A673 (cell line): ENCODE measurements around the gene GRIN3A. TPM values are rescaled to one million over a fixed set of nuclear protein-coding genes. Genes with fewer than 3 reads are reported as not detected.

Experiments used
- BruUV-seq: library from RNA; stranded (reverse); fragments of 400-500 nt; replicated peaks from 2 replicates; lab custom pipeline; 2021; lab: Mats Ljungman, UMichigan
- CTCF ChIA-PET: fragments of 300-600 bp; sonication (Branson Sonifier 250); formaldehyde crosslinking; loops from one replicate; lab custom pipeline; 2022; ENCODE audit warnings: antibody characterized with exemption; lab: Charles Lee
- POLR2A ChIA-PET: fragments of 300-600 bp; sonication (Branson Sonifier 250); formaldehyde crosslinking; loops from one replicate; lab custom pipeline; 2022; ENCODE audit warnings: antibody characterized with exemption; ENCODE audit not compliant: low non-redundant PET; lab: Charles Lee
- DNase-seq: peaks from one replicate; pipeline ENCODE4 v3.0.0-alpha.2; 2015; ENCODE audit warnings: low spot score
- H3K27ac ChIP-seq: fragments of 200-600 bp; sonication (generic); 2 replicates; pipeline ENCODE4 v1.5.1; 2016; ENCODE audit warnings: mixed run types, low read depth, mild to moderate bottlenecking, mixed read lengths, antibody characterized with exemption, low read length; ENCODE audit not compliant: poor library complexity, severe bottlenecking
- H3K27me3 ChIP-seq: fragments of 200-600 bp; sonication (generic); replicated peaks from 2 replicates; pipeline ENCODE4 v1.6.1; 2017; ENCODE audit warnings: mixed run types, low read depth, mild to moderate bottlenecking, mixed read lengths, antibody characterized with exemption, low read length; ENCODE audit not compliant: insufficient read depth, poor library complexity
- H3K36me3 ChIP-seq: fragments of 200-600 bp; sonication (generic); 2 replicates; pipeline ENCODE4 v1.6.1; 2016; ENCODE audit warnings: mixed run types, mild to moderate bottlenecking, mixed read lengths, antibody characterized with exemption, low read length; ENCODE audit not compliant: insufficient read depth, poor library complexity, severe bottlenecking
- H3K4me1 ChIP-seq: fragments of 200-600 bp; sonication (generic); 2 replicates; pipeline ENCODE4 v1.6.1; 2017; ENCODE audit warnings: mixed run types, mild to moderate bottlenecking, mixed read lengths, antibody characterized with exemption, low read length; ENCODE audit not compliant: insufficient read depth, poor library complexity, severe bottlenecking
- H3K4me3 ChIP-seq: fragments of 200-600 bp; sonication (generic); 2 replicates; pipeline ENCODE4 v1.5.1; 2016; ENCODE audit warnings: low read depth, mixed run types, mild to moderate bottlenecking, mixed read lengths, low read length; ENCODE audit not compliant: poor library complexity, severe bottlenecking
- H3K9me3 ChIP-seq: fragments of 200-600 bp; sonication (generic); 2 replicates; pipeline ENCODE4 v1.6.1; 2016; ENCODE audit warnings: mixed run types, low read depth, mild to moderate bottlenecking, mixed read lengths, antibody characterized with exemption, low read length; ENCODE audit not compliant: poor library complexity, severe bottlenecking
- EZH2 ChIP-seq: fragments of 200-600 bp; sonication (generic); IDR thresholded peaks from 2 replicates; pipeline ENCODE4 v1.6.1; 2017; ENCODE audit warnings: borderline replicate concordance, low read depth, mild to moderate bottlenecking, mixed read lengths, antibody characterized with exemption, low read length; ENCODE audit not compliant: poor library complexity, severe bottlenecking
- intact Hi-C: fragments of 100-400 bp; cut with micrococcal nuclease; formaldehyde crosslinking; loops from one replicate; pipeline ENCODE4 v1.10.0; 2022; ENCODE audit not compliant: unreplicated experiment
- total RNA-seq: library from RNA; stranded (reverse); gene quantifications from 2 replicates; pipeline ENCODE4 v1.2.3, GENCODE V29; 2021
- TF ChIP-seq, protein P1 (sequence below): fragments of 300-800, 200-600 bp; sonication (generic); conservative IDR thresholded peaks from 2 replicates; pipeline ENCODE4 v1.5.1; 2017; ENCODE audit warnings: low read depth, mild to moderate bottlenecking, antibody characterized with exemption, low read length, moderate library complexity, mixed read lengths

Gene GRIN3A
- total RNA-seq, 1 experiment from 2014 or later, result not detected

DNA sequence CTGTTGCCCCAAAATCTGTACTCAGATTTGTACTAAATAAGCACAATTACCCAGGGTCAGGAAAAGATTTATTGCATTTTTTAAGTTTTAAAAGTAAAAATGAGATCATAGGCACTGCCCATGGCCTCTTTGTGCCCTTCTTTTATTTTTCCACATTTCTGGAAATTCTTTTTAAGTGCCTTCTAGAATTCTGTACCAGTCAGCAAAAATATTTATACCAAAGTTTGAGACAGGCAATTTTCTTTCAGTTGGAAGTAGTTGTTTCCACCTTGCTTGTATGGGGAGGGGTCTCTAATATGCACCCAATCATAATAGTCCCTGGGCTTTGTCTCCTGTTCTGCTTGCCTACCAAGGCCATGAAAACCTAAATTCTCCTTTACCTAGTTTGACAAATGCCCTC lies 210.4 kb downstream of the GRIN3A start:
- no peak overlapping the region for H3K4me3 ChIP-seq
- H3K4me1 ChIP-seq, result no peaks in the 10 kb centered on the region
- intact Hi-C loops, result no loop called here
- BruUV-seq, result no TSS peak
- H3K36me3 ChIP-seq, result no peaks in the 10 kb centered on the region
- DNase-seq, result no peak
- ChIA-PET CTCF (no interaction called here), POLR2A (no interaction called here)
- H3K27ac ChIP-seq, result no peak overlapping the region
- TF ChIP-seq EZH2, result no peak
- TF ChIP-seq, protein P1, sequence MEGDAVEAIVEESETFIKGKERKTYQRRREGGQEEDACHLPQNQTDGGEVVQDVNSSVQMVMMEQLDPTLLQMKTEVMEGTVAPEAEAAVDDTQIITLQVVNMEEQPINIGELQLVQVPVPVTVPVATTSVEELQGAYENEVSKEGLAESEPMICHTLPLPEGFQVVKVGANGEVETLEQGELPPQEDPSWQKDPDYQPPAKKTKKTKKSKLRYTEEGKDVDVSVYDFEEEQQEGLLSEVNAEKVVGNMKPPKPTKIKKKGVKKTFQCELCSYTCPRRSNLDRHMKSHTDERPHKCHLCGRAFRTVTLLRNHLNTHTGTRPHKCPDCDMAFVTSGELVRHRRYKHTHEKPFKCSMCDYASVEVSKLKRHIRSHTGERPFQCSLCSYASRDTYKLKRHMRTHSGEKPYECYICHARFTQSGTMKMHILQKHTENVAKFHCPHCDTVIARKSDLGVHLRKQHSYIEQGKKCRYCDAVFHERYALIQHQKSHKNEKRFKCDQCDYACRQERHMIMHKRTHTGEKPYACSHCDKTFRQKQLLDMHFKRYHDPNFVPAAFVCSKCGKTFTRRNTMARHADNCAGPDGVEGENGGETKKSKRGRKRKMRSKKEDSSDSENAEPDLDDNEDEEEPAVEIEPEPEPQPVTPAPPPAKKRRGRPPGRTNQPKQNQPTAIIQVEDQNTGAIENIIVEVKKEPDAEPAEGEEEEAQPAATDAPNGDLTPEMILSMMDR, result no peak
- H3K9me3 ChIP-seq, result no peaks in the 10 kb centered on the region
- peaks cover 9% of the 10 kb centered on the region for H3K27me3 ChIP-seq

DNA sequence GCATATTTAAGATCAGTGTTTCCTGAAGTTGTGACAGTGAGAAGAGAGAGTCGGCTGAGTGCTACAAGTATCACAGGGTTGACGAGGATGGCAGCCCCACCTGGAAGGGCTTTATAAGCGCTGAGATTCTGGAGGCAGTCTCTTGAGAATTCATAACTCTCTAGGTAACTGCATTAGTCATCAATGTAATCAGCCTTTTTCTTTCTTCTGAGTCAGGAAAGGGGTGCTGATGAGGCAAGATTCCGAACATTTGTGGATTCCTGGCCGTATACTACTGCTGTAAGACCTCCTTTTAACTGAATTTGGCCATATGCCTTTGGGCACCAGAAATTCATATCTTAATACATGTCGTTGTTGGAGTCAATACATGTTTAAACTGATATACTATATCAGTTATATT lies 211.4 kb downstream of the GRIN3A start:
- Histone ChIP-seq H3K27ac (no peak overlapping the region), H3K36me3 (no peaks in the 10 kb centered on the region), H3K27me3 (peaks cover 9% of the 10 kb centered on the region), H3K4me1 (no peaks in the 10 kb centered on the region), H3K9me3 (no peaks in the 10 kb centered on the region), H3K4me3 (no peak overlapping the region)
- DNase-seq, result no peak
- ChIA-PET CTCF (interaction anchor here (0.6 kb wide), 1 partner anchor 63 kb away, joined by 5 read pairs; no protein-coding TSS in a partner anchor), POLR2A (no interaction called here)
- no TSS peak for BruUV-seq
- TF ChIP-seq EZH2, result no peak
- TF ChIP-seq, protein P1, result no peak
- intact Hi-C loops, result no loop called here

DNA sequence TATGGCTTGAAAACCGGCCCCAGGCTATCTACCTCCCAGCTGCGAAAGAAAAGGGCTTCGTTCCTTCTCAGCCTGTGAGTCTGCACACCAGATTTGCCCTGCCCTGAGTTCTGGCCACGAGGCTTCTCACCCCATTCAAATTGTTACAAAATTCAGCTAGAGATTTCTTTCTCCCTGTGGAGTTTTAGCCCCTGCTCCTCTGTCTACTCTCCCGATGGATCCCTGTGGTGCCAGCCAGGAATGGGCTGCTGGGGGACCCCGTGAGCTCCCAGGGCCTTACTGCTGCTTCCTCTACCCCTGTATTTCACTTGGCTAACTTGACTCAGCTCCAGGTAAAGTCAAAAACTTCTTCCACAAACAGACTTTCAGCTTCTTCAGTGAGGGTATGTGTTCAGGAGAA lies 214.1 kb downstream of the GRIN3A start:
- BruUV-seq, result no TSS peak
- DNase-seq, result no peak
- Histone ChIP-seq H3K27ac (no peak overlapping the region), H3K4me1 (no peaks in the 10 kb centered on the region), H3K4me3 (no peak overlapping the region), H3K9me3 (no peaks in the 10 kb centered on the region), H3K36me3 (no peaks in the 10 kb centered on the region), H3K27me3 (peaks cover 9% of the 10 kb centered on the region)
- POLR2A ChIA-PET, result no interaction called here
- CTCF ChIA-PET, result no interaction called here
- TF ChIP-seq EZH2, result no peak
- TF ChIP-seq, protein P1, result no peak
- intact Hi-C loops, result no loop called here

Other genes starting within 250 kb of the GRIN3A start
- gene RNF20, start 204.8 kb downstream of the GRIN3A start, total RNA-seq, result 58.4 TPM in 2 replicates
- gene PPP3R2, start 143.7 kb downstream of the GRIN3A start, total RNA-seq, result not detected in 2 replicates